OCI-LY1 (cell line): ENCODE measurements around the gene ZMYM4.

ENCODE experiments used
- H2AFZ ChIP-seq: fragments of 200-600 bp; sonication (generic), shearing (Covaris generic); 2 replicates; pipeline ENCODE4 v1.6.0; 2014; ENCODE audit warnings: antibody characterized with exemption, mild to moderate bottlenecking, low read length
- H3F3A ChIP-seq: fragments of 200-600 bp; sonication (generic), shearing (Covaris generic); 2 replicates; pipeline ENCODE4 v1.6.0; 2014; ENCODE audit warnings: mild to moderate bottlenecking, antibody characterized with exemption, low read length, moderate library complexity; ENCODE audit not compliant: insufficient read depth
- H3K27ac ChIP-seq: fragments of 200-600 bp; sonication (generic); 2 replicates; pipeline ENCODE4 v1.5.1; 2014; ENCODE audit warnings: low read length, mixed run types, mild to moderate bottlenecking, low read depth; ENCODE audit not compliant: poor library complexity, severe bottlenecking
- H3K27me3 ChIP-seq: fragments of 200-600 bp; sonication (generic); 2 replicates; pipeline ENCODE4 v1.6.0; 2014; ENCODE audit warnings: antibody characterized with exemption, mild to moderate bottlenecking, low read length, moderate library complexity; ENCODE audit not compliant: insufficient read depth
- H3K36me3 ChIP-seq: fragments of 200-600 bp; sonication (generic); 2 replicates; pipeline ENCODE4 v1.6.1; 2014; ENCODE audit warnings: mild to moderate bottlenecking, antibody characterized with exemption, low read length, moderate library complexity, mixed read lengths; ENCODE audit not compliant: insufficient read depth
- H3K4me1 ChIP-seq: fragments of 200-600 bp; sonication (generic); 2 replicates; pipeline ENCODE4 v1.5.1; 2014; ENCODE audit warnings: mild to moderate bottlenecking, low read length, moderate library complexity; ENCODE audit not compliant: insufficient read depth, severe bottlenecking
- H3K4me2 ChIP-seq: fragments of 200-600 bp; sonication (generic), shearing (Covaris generic); 2 replicates; pipeline ENCODE4 v1.6.1; 2014; ENCODE audit warnings: low read length
- H3K4me3 ChIP-seq: fragments of 200-600 bp; sonication (generic); 2 replicates; pipeline ENCODE4 v1.5.1; 2014; ENCODE audit warnings: low read length, low read depth, mild to moderate bottlenecking, mixed read lengths; ENCODE audit not compliant: poor library complexity, severe bottlenecking
- H3K79me2 ChIP-seq: fragments of 200-600 bp; shearing (Covaris generic); 2 replicates; pipeline ENCODE4 v1.6.1; 2016; ENCODE audit warnings: mixed run types, low read length, mixed read lengths; ENCODE audit not compliant: insufficient read depth
- H3K9ac ChIP-seq: fragments of 200-600 bp; sonication (generic), shearing (Covaris generic); 2 replicates; pipeline ENCODE4 v1.6.1; 2014; ENCODE audit warnings: mild to moderate bottlenecking, low read length, mixed read lengths
- H3K9me2 ChIP-seq: fragments of 200-600 bp; sonication (generic), shearing (Covaris generic); 2 replicates; pipeline ENCODE4 v1.6.1; 2014; ENCODE audit warnings: low read depth, mild to moderate bottlenecking, low read length, mixed read lengths
- H3K9me3 ChIP-seq: fragments of 200-600 bp; shearing (Covaris generic); 2 replicates; pipeline ENCODE4 v1.6.1; 2014; ENCODE audit warnings: low read length, mixed read lengths
- H4K20me1 ChIP-seq: fragments of 200-600 bp; sonication (generic), shearing (Covaris generic); 2 replicates; pipeline ENCODE4 v1.6.0; 2016; ENCODE audit warnings: mild to moderate bottlenecking, low read length; ENCODE audit not compliant: insufficient read depth
- EZH2 ChIP-seq: fragments of 200-600 bp; sonication (generic), shearing (Covaris generic); IDR thresholded peaks from 2 replicates; pipeline ENCODE4 v1.8.0; 2017; ENCODE audit warnings: borderline replicate concordance, mixed run types, mild to moderate bottlenecking, antibody characterized with exemption, low read length, moderate library complexity, mixed read lengths
- TF ChIP-seq, protein P1 (sequence below): fragments of 200-600 bp; sonication (generic), shearing (Covaris generic); IDR thresholded peaks from 2 replicates; pipeline ENCODE4 v1.5.1; 2017; ENCODE audit warnings: mild to moderate bottlenecking, antibody characterized with exemption, low read length, moderate library complexity, mixed read lengths

The ZMYM4 gene

DNA sequence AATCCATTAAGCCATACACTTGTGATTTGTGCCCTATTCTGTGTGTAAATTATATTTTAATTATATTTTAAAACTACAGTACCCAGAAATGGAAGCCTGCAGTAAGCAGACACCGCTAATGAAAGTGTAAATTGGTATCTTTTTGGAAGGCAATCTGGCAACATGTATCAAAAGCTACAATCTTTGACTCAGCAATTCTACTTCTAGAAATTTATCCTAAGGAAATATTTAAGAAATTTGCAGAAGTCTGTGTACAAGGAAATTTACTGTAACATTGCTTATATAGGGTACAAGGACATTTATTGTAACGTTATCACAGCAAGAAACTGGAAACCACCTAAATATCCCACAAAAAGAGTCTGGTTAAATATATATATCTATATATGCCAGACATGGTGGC lies 14.6 kb upstream of the ZMYM4 start:
- Histone ChIP-seq H2AFZ (no peak overlapping the region), H3K4me2 (no peak overlapping the region), H4K20me1 (no peaks in the 10 kb centered on the region), H3K27ac (no peak overlapping the region), H3K79me2 (no peaks in the 10 kb centered on the region), H3K9ac (no peak overlapping the region), H3K4me3 (no peak overlapping the region), H3K4me1 (no peaks in the 10 kb centered on the region), H3K9me3 (no peaks in the 10 kb centered on the region), H3K9me2 (no peaks in the 10 kb centered on the region), H3F3A (no peaks in the 10 kb centered on the region), H3K27me3 (no peaks in the 10 kb centered on the region), H3K36me3 (no peaks in the 10 kb centered on the region)
- no peak for TF ChIP-seq EZH2
- TF ChIP-seq, protein P1, sequence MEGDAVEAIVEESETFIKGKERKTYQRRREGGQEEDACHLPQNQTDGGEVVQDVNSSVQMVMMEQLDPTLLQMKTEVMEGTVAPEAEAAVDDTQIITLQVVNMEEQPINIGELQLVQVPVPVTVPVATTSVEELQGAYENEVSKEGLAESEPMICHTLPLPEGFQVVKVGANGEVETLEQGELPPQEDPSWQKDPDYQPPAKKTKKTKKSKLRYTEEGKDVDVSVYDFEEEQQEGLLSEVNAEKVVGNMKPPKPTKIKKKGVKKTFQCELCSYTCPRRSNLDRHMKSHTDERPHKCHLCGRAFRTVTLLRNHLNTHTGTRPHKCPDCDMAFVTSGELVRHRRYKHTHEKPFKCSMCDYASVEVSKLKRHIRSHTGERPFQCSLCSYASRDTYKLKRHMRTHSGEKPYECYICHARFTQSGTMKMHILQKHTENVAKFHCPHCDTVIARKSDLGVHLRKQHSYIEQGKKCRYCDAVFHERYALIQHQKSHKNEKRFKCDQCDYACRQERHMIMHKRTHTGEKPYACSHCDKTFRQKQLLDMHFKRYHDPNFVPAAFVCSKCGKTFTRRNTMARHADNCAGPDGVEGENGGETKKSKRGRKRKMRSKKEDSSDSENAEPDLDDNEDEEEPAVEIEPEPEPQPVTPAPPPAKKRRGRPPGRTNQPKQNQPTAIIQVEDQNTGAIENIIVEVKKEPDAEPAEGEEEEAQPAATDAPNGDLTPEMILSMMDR = no peak

DNA sequence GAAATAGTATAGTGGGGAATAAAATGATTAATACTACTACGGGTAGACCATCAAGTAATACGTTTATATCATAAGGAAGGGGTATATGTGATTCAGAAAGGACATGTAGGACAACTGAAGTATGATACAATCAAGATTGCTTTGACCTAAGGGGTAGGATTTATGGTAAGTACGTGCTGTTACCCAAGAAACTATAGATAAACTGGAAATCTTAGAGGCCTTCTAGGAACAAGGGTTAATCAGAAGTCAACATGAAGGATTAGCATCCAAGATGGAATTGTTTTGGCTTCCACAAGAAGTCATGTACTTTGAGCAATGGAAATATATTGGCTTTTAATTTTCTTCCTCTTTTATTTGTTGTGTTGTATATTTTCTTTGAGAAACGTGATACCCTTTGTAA lies 13.2 kb upstream of the ZMYM4 start:
- Histone ChIP-seq H3K4me3 (no peak overlapping the region), H3K79me2 (no peaks in the 10 kb centered on the region), H3K36me3 (no peaks in the 10 kb centered on the region), H3K9me3 (no peaks in the 10 kb centered on the region), H3K27ac (no peak overlapping the region), H3K27me3 (no peaks in the 10 kb centered on the region), H3K4me2 (no peak overlapping the region), H2AFZ (no peak overlapping the region), H3K9me2 (no peaks in the 10 kb centered on the region), H3K4me1 (no peaks in the 10 kb centered on the region), H4K20me1 (no peaks in the 10 kb centered on the region), H3F3A (no peaks in the 10 kb centered on the region), H3K9ac (no peak overlapping the region)
- no peak for TF ChIP-seq EZH2
- TF ChIP-seq, protein P1 = no peak

DNA sequence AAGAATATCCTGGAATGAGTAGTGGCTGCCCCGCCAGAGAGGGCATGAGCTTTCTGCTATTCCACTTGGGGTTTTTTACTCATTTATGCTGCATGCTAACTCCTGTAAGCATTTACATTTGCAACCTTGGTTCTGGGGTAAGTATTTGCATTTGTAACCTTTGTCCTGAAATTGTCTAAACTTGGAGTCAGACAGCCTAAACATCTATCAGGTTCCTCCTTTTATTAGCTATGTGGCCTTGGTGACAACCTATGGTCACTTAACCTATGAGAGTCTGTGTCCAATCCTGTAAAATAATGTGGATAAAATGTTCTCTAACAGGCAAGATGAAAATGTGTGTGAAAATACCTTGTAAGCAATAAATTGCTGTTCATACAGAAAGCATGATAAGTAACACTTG lies 8.9 kb upstream of the ZMYM4 start:
- Histone ChIP-seq H3K27me3 (no peaks in the 10 kb centered on the region), H3K79me2 (no peaks in the 10 kb centered on the region), H2AFZ (no peak overlapping the region), H3K9me2 (no peaks in the 10 kb centered on the region), H4K20me1 (no peaks in the 10 kb centered on the region), H3K9me3 (no peaks in the 10 kb centered on the region), H3K27ac (no peak overlapping the region), H3K4me3 (no peak overlapping the region), H3K4me2 (no peak overlapping the region), H3K9ac (no peak overlapping the region), H3K4me1 (no peaks in the 10 kb centered on the region), H3K36me3 (no peaks in the 10 kb centered on the region), H3F3A (no peaks in the 10 kb centered on the region)
- no peak for TF ChIP-seq EZH2
- TF ChIP-seq, protein P1 = no peak
